Measurements from ENCODE around the gene USP17L21.
"Not testable (repeated sequence)": the region's sequence is repeated elsewhere in the genome, so short reads cannot be mapped to it uniquely, and the experiment has no call there.

USP17L21 gene

DNA sequence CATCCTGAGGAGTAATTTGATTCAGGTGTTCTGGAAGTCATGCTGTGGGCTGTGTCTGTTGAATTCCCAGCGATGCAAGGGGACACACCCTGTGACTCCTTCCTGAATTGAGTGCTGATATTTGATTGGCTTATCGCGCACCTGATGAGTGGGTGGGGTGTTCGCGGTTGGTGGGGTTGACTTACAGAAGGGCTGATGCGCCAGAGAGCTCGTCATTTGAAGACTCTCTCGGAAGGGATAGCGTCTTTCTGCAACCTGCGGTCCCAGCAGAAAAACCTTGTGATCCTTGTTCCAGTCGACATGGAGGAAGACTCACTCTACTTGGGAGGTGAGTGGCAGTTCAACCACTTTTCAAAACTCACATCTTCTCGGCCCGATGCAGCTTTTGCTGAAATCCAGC, at the start of gene USP17L21:
USP17L21 (plus strand) TSS at position 301 of the 400 bp plus-strand sequence; CDS start at position 301, 0 bp downstream.
- H3K4me1 ChIP-seq (ENCODE audit: control insufficient read depth, insufficient read depth, low read length); CTCF ChIA-PET: not testable (repeated sequence)

GRCh38 chr4:9214701-9215100, 48.0 kb upstream of the USP17L21 start:
- H3K27ac ChIP-seq (ENCODE audit: extremely low read depth, low read depth, low read length); POLR2A ChIA-PET; CTCF ChIA-PET; H3K36me3 ChIP-seq (ENCODE audit: control insufficient read depth in 2 of 2, insufficient read depth in 1 of 2, low read length in 2 of 2); H3K4me3 ChIP-seq (ENCODE audit: low read depth, low read length); H3K9me3 ChIP-seq (ENCODE audit: control insufficient read depth, insufficient read depth, low read depth, low read length); H3K4me1 ChIP-seq (ENCODE audit: control insufficient read depth, insufficient read depth, low read length): not testable (repeated sequence)

More for the DNA sequence above, at the start of gene USP17L21:
- H3K36me3 ChIP-seq (ENCODE audit: control insufficient read depth in 2 of 2, insufficient read depth in 1 of 2, low read length in 2 of 2); H3K27ac ChIP-seq (ENCODE audit: extremely low read depth, low read depth, low read length); H3K9me3 ChIP-seq (ENCODE audit: control insufficient read depth, insufficient read depth, low read depth, low read length); H3K4me3 ChIP-seq (ENCODE audit: low read depth, low read length); POLR2A ChIA-PET: not testable (repeated sequence)

- H3K4me1 ChIP-seq (ENCODE audit: control insufficient read depth, insufficient read depth, low read length); H3K9me3 ChIP-seq (ENCODE audit: control insufficient read depth, insufficient read depth, low read depth, low read length); H3K27ac ChIP-seq (ENCODE audit: extremely low read depth, low read depth, low read length); H3K4me3 ChIP-seq (ENCODE audit: low read depth, low read length); H3K36me3 ChIP-seq (ENCODE audit: control insufficient read depth in 2 of 2, insufficient read depth in 1 of 2, low read length in 2 of 2); CTCF ChIA-PET; POLR2A ChIA-PET: not testable (repeated sequence)
These were observed 47.6 kb upstream of the USP17L21 start, which contains the start of gene USP17L11 for GRCh38 chr4:9215105-9215504. Gene USP17L11 (plus strand): TSS chr4:9215405. CDS start chr4:9215405, 0 bp downstream.

DNA sequence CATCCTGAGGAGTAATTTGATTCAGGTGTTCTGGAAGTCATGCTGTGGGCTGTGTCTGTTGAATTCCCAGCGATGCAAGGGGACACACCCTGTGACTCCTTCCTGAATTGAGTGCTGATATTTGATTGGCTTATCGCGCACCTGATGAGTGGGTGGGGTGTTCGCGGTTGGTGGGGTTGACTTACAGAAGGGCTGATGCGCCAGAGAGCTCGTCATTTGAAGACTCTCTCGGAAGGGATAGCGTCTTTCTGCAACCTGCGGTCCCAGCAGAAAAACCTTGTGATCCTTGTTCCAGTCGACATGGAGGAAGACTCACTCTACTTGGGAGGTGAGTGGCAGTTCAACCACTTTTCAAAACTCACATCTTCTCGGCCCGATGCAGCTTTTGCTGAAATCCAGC, 42.8 kb upstream of the USP17L21 start, which contains the start of gene USP17L12:
USP17L12 (plus strand) TSS at position 301 of the 400 bp plus-strand sequence; CDS start at position 301, 0 bp downstream.
- POLR2A ChIA-PET; CTCF ChIA-PET; H3K27ac ChIP-seq (ENCODE audit: extremely low read depth, low read depth, low read length): not testable (repeated sequence)

GRCh38 chr4:9224596-9224995, 38.1 kb upstream of the USP17L21 start, which contains the start of gene USP17L13:
Gene USP17L13 (plus strand): TSS chr4:9224896. CDS start chr4:9224896, 0 bp downstream.
- H3K4me3 ChIP-seq (ENCODE audit: low read depth, low read length); H3K36me3 ChIP-seq (ENCODE audit: control insufficient read depth in 2 of 2, insufficient read depth in 1 of 2, low read length in 2 of 2); H3K27ac ChIP-seq (ENCODE audit: extremely low read depth, low read depth, low read length); H3K4me1 ChIP-seq (ENCODE audit: control insufficient read depth, insufficient read depth, low read length); POLR2A ChIA-PET; CTCF ChIA-PET; H3K9me3 ChIP-seq (ENCODE audit: control insufficient read depth, insufficient read depth, low read depth, low read length): not testable (repeated sequence)

More for the DNA sequence above, 42.8 kb upstream of the USP17L21 start, which contains the start of gene USP17L12:
- not testable (repeated sequence) for H3K4me3 ChIP-seq (ENCODE audit: low read depth, low read length); H3K9me3 ChIP-seq (ENCODE audit: control insufficient read depth, insufficient read depth, low read depth, low read length); H3K36me3 ChIP-seq (ENCODE audit: control insufficient read depth in 2 of 2, insufficient read depth in 1 of 2, low read length in 2 of 2); H3K4me1 ChIP-seq (ENCODE audit: control insufficient read depth, insufficient read depth, low read length)

- POLR2A ChIA-PET; H3K9me3 ChIP-seq (ENCODE audit: control insufficient read depth, insufficient read depth, low read depth, low read length); H3K27ac ChIP-seq (ENCODE audit: extremely low read depth, low read depth, low read length); H3K4me1 ChIP-seq (ENCODE audit: control insufficient read depth, insufficient read depth, low read length); CTCF ChIA-PET; H3K36me3 ChIP-seq (ENCODE audit: control insufficient read depth in 2 of 2, insufficient read depth in 1 of 2, low read length in 2 of 2); H3K4me3 ChIP-seq (ENCODE audit: low read depth, low read length): not testable (repeated sequence)
These were observed 32.4 kb upstream of the USP17L21 start for GRCh38 chr4:9230249-9230648.

GRCh38 chr4:9234085-9234484, 28.6 kb upstream of the USP17L21 start, which contains the start of gene USP17L15:
Gene USP17L15 (plus strand): TSS chr4:9234385. CDS start chr4:9234385, 0 bp downstream.
- POLR2A ChIA-PET; H3K36me3 ChIP-seq (ENCODE audit: control insufficient read depth in 2 of 2, insufficient read depth in 1 of 2, low read length in 2 of 2); H3K4me3 ChIP-seq (ENCODE audit: low read depth, low read length); CTCF ChIA-PET; H3K9me3 ChIP-seq (ENCODE audit: control insufficient read depth, insufficient read depth, low read depth, low read length); H3K4me1 ChIP-seq (ENCODE audit: control insufficient read depth, insufficient read depth, low read length); H3K27ac ChIP-seq (ENCODE audit: extremely low read depth, low read depth, low read length): not testable (repeated sequence)

- H3K27ac ChIP-seq (ENCODE audit: extremely low read depth, low read depth, low read length); H3K36me3 ChIP-seq (ENCODE audit: control insufficient read depth in 2 of 2, insufficient read depth in 1 of 2, low read length in 2 of 2); POLR2A ChIA-PET; H3K4me3 ChIP-seq (ENCODE audit: low read depth, low read length); H3K9me3 ChIP-seq (ENCODE audit: control insufficient read depth, insufficient read depth, low read depth, low read length); H3K4me1 ChIP-seq (ENCODE audit: control insufficient read depth, insufficient read depth, low read length); CTCF ChIA-PET: not testable (repeated sequence)
These were observed 24.2 kb upstream of the USP17L21 start for GRCh38 chr4:9238461-9238860.

GRCh38 chr4:9243579-9243978, 19.1 kb upstream of the USP17L21 start, which contains the start of gene USP17L17:
Gene USP17L17 (plus strand): TSS chr4:9243879. CDS start chr4:9243879, 0 bp downstream.
- CTCF ChIA-PET; H3K27ac ChIP-seq (ENCODE audit: extremely low read depth, low read depth, low read length); H3K36me3 ChIP-seq (ENCODE audit: control insufficient read depth in 2 of 2, insufficient read depth in 1 of 2, low read length in 2 of 2); H3K4me3 ChIP-seq (ENCODE audit: low read depth, low read length); H3K4me1 ChIP-seq (ENCODE audit: control insufficient read depth, insufficient read depth, low read length); POLR2A ChIA-PET; H3K9me3 ChIP-seq (ENCODE audit: control insufficient read depth, insufficient read depth, low read depth, low read length): not testable (repeated sequence)

DNA sequence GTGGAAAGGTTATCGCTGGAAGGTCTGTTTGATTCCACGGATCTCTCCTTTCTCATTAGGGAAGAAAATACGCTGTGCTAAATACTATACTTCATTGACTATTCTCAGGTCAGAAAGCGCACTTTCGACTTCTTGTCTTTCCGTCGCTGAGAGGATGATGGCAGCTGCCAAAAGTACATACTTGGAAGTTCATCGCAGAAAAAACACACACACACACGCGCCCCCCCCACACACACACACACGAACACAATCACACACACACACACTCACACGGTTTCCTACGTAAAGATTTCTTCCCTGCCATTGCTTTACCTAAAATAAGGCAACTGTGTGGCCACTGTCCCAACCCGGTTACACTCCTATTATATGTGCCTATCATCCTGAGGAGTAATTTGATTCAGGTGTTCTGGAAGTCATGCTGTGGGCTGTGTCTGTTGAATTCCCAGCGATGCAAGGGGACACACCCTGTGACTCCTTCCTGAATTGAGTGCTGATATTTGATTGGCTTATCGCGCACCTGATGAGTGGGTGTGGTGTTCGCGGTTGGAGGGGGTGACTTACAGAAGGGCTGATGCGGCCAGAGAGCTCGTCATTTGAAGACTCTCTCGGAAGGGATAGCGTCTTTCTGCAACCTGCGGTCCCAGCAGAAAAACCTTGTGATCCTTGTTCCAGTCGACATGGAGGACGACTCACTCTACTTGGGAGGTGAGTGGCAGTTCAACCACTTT, 14.6 kb upstream of the USP17L21 start, which contains the start of gene USP17L18:
USP17L18 (plus strand) TSS at position 678 of the 728 bp plus-strand sequence; CDS start at position 678, 0 bp downstream.
- CTCF ChIA-PET, POLR2A ChIA-PET: not testable (repeated sequence)

DNA sequence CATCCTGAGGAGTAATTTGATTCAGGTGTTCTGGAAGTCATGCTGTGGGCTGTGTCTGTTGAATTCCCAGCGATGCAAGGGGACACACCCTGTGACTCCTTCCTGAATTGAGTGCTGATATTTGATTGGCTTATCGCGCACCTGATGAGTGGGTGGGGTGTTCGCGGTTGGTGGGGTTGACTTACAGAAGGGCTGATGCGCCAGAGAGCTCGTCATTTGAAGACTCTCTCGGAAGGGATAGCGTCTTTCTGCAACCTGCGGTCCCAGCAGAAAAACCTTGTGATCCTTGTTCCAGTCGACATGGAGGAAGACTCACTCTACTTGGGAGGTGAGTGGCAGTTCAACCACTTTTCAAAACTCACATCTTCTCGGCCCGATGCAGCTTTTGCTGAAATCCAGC, 9.6 kb upstream of the USP17L21 start, which contains the start of gene USP17L19:
USP17L19 (plus strand) TSS at position 301 of the 400 bp plus-strand sequence; CDS start at position 301, 0 bp downstream.
- H3K27ac ChIP-seq (ENCODE audit: extremely low read depth, low read depth, low read length); CTCF ChIA-PET; H3K4me1 ChIP-seq (ENCODE audit: control insufficient read depth, insufficient read depth, low read length); H3K9me3 ChIP-seq (ENCODE audit: control insufficient read depth, insufficient read depth, low read depth, low read length); H3K36me3 ChIP-seq (ENCODE audit: control insufficient read depth in 2 of 2, insufficient read depth in 1 of 2, low read length in 2 of 2); H3K4me3 ChIP-seq (ENCODE audit: low read depth, low read length); POLR2A ChIA-PET: not testable (repeated sequence)

More for the DNA sequence above, 14.6 kb upstream of the USP17L21 start, which contains the start of gene USP17L18:
- H3K27ac ChIP-seq (ENCODE audit: extremely low read depth, low read depth, low read length); H3K4me3 ChIP-seq (ENCODE audit: low read depth, low read length); H3K4me1 ChIP-seq (ENCODE audit: control insufficient read depth, insufficient read depth, low read length); H3K9me3 ChIP-seq (ENCODE audit: control insufficient read depth, insufficient read depth, low read depth, low read length); H3K36me3 ChIP-seq (ENCODE audit: control insufficient read depth in 2 of 2, insufficient read depth in 1 of 2, low read length in 2 of 2): not testable (repeated sequence)

Measured in HEK293 (cell line).